Measurements from ENCODE around the gene TSPYL4.

TSPYL4 gene

DNA sequence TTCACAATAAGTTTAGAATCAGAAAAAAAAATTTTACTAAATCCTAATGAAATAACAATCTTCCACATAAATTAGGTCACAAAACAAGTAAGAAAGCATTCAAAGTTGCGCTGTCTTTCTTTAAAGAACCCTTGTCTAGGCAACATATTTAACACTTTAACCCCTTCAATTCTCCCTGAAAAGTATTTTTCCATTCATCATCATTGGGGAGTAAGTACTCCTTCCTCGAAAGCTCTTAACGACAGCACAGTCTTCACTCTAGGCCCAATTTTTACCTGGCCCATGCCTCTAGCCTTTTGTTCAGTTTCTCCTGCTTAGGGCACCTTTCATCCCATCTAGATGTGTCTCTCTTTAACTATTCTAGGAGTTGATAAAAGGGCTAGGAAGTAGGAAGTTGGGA, 23.2 kb upstream of the TSPYL4 start:
- Histone ChIP-seq H3K36me3 (ENCODE audit: low read length) (no peaks in the 10 kb centered on the region), H4K20me1 (ENCODE audit: low read depth, low read length) (peaks cover 18% of the 10 kb centered on the region), H3K79me2 (ENCODE audit: insufficient read depth, low read length) (peaks cover 50% of the 10 kb centered on the region), H2AFZ (ENCODE audit: low read depth, low read length, severe bottlenecking) (no peak overlapping the region), H3K4me3 (ENCODE audit: insufficient read depth, low read length, poor library complexity, severe bottlenecking) (peak overlapping the region; percentile 36), H3K9me2 (replicated peaks; ENCODE audit: insufficient read depth, low read length) (no peaks in the 10 kb centered on the region), H3K9me3 (ENCODE audit: insufficient read depth, low read length) (no peaks in the 10 kb centered on the region), H3K27ac (ENCODE audit: low read depth, low read length) (no peak overlapping the region), H3F3A (ENCODE audit: insufficient read depth) (peaks cover 12% of the 10 kb centered on the region), H3K9ac (ENCODE audit: low read length) (peak overlapping the region; percentile 23), H3K27me3 (ENCODE audit: low read length) (no peaks in the 10 kb centered on the region), H3K4me2 (ENCODE audit: low read depth, low read length, poor library complexity, severe bottlenecking) (peak overlapping the region; percentile 78)
- no peak for TF ChIP-seq EZH2phosphoT487 (conservative IDR thresholded peaks at IDR 0.05; ENCODE audit: low read length)
- TF ChIP-seq, protein P1, sequence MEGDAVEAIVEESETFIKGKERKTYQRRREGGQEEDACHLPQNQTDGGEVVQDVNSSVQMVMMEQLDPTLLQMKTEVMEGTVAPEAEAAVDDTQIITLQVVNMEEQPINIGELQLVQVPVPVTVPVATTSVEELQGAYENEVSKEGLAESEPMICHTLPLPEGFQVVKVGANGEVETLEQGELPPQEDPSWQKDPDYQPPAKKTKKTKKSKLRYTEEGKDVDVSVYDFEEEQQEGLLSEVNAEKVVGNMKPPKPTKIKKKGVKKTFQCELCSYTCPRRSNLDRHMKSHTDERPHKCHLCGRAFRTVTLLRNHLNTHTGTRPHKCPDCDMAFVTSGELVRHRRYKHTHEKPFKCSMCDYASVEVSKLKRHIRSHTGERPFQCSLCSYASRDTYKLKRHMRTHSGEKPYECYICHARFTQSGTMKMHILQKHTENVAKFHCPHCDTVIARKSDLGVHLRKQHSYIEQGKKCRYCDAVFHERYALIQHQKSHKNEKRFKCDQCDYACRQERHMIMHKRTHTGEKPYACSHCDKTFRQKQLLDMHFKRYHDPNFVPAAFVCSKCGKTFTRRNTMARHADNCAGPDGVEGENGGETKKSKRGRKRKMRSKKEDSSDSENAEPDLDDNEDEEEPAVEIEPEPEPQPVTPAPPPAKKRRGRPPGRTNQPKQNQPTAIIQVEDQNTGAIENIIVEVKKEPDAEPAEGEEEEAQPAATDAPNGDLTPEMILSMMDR (IDR thresholded peaks at IDR 0.05; ENCODE audit: insufficient read depth, low read length, poor library complexity, severe bottlenecking): no peak

DNA sequence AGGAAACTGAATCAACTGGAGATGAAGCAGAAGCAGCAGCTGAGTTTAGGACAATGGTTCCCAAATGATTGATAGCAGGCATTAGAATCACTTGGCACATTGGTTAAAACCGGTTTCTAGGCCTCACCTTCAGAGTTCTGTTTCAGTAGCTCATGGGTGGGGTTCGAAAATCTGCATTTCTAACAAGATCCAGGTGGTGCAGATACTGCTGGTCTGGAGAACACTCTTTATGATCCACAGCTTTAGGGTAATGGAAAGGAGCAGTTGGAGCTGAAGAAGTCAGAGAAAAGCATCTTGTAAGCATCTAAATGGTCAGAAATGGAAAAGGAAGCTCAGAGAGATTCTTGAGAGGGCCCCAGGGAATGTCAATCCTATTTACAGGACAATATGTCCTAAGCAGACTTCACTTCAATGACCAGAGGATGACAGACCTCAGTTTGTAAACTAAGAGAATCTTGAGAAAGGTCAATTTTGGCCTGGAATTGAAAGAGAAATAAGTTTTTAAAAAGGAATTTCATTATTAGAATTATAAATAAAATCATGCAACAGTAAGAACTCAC, 17.4 kb upstream of the TSPYL4 start:
- Histone ChIP-seq H3K4me3 (ENCODE audit: insufficient read depth, low read length, poor library complexity, severe bottlenecking) (no peak overlapping the region), H2AFZ (ENCODE audit: low read depth, low read length, severe bottlenecking) (no peak overlapping the region), H3K36me3 (ENCODE audit: low read length) (no peaks in the 10 kb centered on the region), H3K9ac (ENCODE audit: low read length) (no peak overlapping the region), H3F3A (ENCODE audit: insufficient read depth) (peaks cover 29% of the 10 kb centered on the region), H3K9me3 (ENCODE audit: insufficient read depth, low read length) (no peaks in the 10 kb centered on the region), H4K20me1 (ENCODE audit: low read depth, low read length) (peaks cover 3% of the 10 kb centered on the region; the same call in 1 of the 2 replicates), H3K79me2 (ENCODE audit: insufficient read depth, low read length) (peaks cover 17% of the 10 kb centered on the region), H3K4me2 (ENCODE audit: low read depth, low read length, poor library complexity, severe bottlenecking) (no peak overlapping the region), H3K27ac (ENCODE audit: low read depth, low read length) (no peak overlapping the region), H3K27me3 (ENCODE audit: low read length) (no peaks in the 10 kb centered on the region), H3K9me2 (replicated peaks; ENCODE audit: insufficient read depth, low read length) (no peaks in the 10 kb centered on the region)
- TF ChIP-seq EZH2phosphoT487 (conservative IDR thresholded peaks at IDR 0.05; ENCODE audit: low read length): no peak
- TF ChIP-seq, protein P1 (IDR thresholded peaks at IDR 0.05; ENCODE audit: insufficient read depth, low read length, poor library complexity, severe bottlenecking): no peak

DNA sequence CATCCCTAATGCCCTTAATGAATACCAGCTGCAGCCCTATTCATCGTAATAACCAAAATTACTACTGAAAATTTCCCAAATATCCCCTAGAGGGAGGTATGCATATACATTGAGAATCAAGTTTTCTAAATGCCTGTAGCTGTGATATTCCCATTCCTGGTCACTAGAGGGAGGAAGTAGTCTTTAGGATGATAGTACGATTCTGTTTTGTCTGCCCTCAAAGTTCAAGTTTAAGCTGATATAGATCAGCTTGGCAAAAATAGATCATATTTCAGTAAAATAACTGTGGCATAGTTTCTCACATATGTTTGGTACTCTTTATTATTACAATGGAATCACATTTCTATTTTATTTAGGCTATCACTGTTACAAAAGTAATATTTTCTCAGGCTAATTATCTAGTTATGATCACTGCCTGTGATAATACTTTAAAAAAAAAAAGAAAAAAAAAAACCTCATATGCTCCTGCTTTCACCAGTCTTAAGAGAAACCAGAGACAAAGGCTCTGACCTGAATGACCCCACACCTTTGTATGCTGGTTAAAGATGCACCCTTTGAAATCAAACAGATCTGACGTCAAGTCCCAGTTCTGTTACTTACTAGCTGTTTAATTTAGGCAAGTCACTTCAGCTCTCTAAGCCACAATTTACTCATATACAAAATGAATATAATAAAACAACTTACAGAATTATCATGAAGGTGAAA, 14.9 kb upstream of the TSPYL4 start:
- Histone ChIP-seq H3K9ac (ENCODE audit: low read length) (no peak overlapping the region), H3K4me2 (ENCODE audit: low read depth, low read length, poor library complexity, severe bottlenecking) (no peak overlapping the region), H3K9me3 (ENCODE audit: insufficient read depth, low read length) (no peaks in the 10 kb centered on the region), H3K36me3 (ENCODE audit: low read length) (0 out of 2 replicates have a peak, but pooled peaks cover under 1% of the 10 kb centered on the region), H3K4me3 (ENCODE audit: insufficient read depth, low read length, poor library complexity, severe bottlenecking) (no peak overlapping the region), H2AFZ (ENCODE audit: low read depth, low read length, severe bottlenecking) (no peak overlapping the region), H3K27ac (ENCODE audit: low read depth, low read length) (no peak overlapping the region), H4K20me1 (ENCODE audit: low read depth, low read length) (no peaks in the 10 kb centered on the region), H3K9me2 (replicated peaks; ENCODE audit: insufficient read depth, low read length) (no peaks in the 10 kb centered on the region), H3K79me2 (ENCODE audit: insufficient read depth, low read length) (no peaks in the 10 kb centered on the region), H3K27me3 (ENCODE audit: low read length) (no peaks in the 10 kb centered on the region), H3F3A (ENCODE audit: insufficient read depth) (peaks cover 23% of the 10 kb centered on the region; the same call in 1 of the 2 replicates)
- TF ChIP-seq, protein P1 (IDR thresholded peaks at IDR 0.05; ENCODE audit: insufficient read depth, low read length, poor library complexity, severe bottlenecking): peak; percentile 67
- no peak for TF ChIP-seq EZH2phosphoT487 (conservative IDR thresholded peaks at IDR 0.05; ENCODE audit: low read length)
